A549 (cell line): ENCODE results near the gene TAL2. TPM values are rescaled to one million over a fixed set of nuclear protein-coding genes. Genes with fewer than 3 reads are reported as not detected.

Experiments used
- ATAC-seq, 2 experiments: fragments of 200-7000 bp in 1 of 2; fragments of >200 bp in 1 of 2; cut with Nextera tagmentation in 1 of 2; cut with Tn5 transposase in 1 of 2; 3 replicates each; pipeline versions ENCODE4 v1.8.0 to v1.9.1; 2018 to 2020; ENCODE audit warnings: mild to moderate bottlenecking in 1 of 2, moderate library complexity in 1 of 2
- CTCF ChIA-PET: fragments of 300-600 bp; sonication (Branson Sonifier 250); formaldehyde crosslinking; extraction: SDS; loops from one replicate; lab custom pipeline; 2021; ENCODE audit warnings: antibody characterized with exemption, inconsistent platforms; lab: Yijun Ruan, JAX
- POLR2A ChIA-PET: fragments of 350-600 bp; formaldehyde crosslinking; extraction: SDS; loops from one replicate; lab custom pipeline; 2021; ENCODE audit warnings: antibody characterized with exemption, inconsistent platforms; lab: Yijun Ruan, JAX
- DNase-seq, 2 experiments: peaks; one replicate each; pipeline versions ENCODE4 v3.0.0 to v3.0.0-alpha.2; 2011 to 2016; ENCODE audit warnings: low read depth in 1 of 2, low spot score in 1 of 2
- FAIRE-seq: peaks from 2 replicates; lab custom pipeline; 2011; peaks lifted over from hg19 to GRCh38; lab: Jason Lieb, UNC
- H3K27ac ChIP-seq, 2 experiments: fragments of >200 bp; sonication (Bioruptor Twin); formaldehyde crosslinking; 3 replicates each; pipeline ENCODE4 v1.5.1; 2016 to 2017
- H3K4me1 ChIP-seq: fragments of >200 bp; sonication (Bioruptor Twin); formaldehyde crosslinking; 3 replicates; pipeline ENCODE4 v1.6.1; 2016
- H3K4me2 ChIP-seq: fragments of >200 bp; sonication (Bioruptor Twin); formaldehyde crosslinking; 3 replicates; pipeline ENCODE4 v1.6.1; 2016
- H3K4me3 ChIP-seq: fragments of >200 bp; sonication (Bioruptor Twin); formaldehyde crosslinking; 3 replicates; pipeline ENCODE4 v1.5.1; 2016
- H3K9me3 ChIP-seq: fragments of >200 bp; sonication (Bioruptor Twin); formaldehyde crosslinking; 3 replicates; pipeline ENCODE4 v1.6.1; 2016
- CBX8 ChIP-seq: fragments of 200-600 bp; sonication (generic); IDR thresholded peaks from 2 replicates; pipeline ENCODE4 v1.6.1; 2016
- CTCF ChIP-seq: fragments of >200 bp; sonication (Bioruptor Twin); formaldehyde crosslinking; IDR thresholded peaks from 3 replicates; pipeline ENCODE4 v1.5.1; 2016
- FOSB ChIP-seq: fragments of 250-450 bp; sonication (Bioruptor Pico); IDR thresholded peaks from 2 replicates; pipeline ENCODE4 v1.5.0; 2020; ENCODE audit warnings: mild to moderate bottlenecking, moderate library complexity
- FOSL2 ChIP-seq, 2 experiments: fragments of 450-650 bp in 1 of 2; fragments of >200 bp in 1 of 2; sonication (Bioruptor Twin) in 1 of 2; formaldehyde crosslinking; IDR thresholded peaks; 2 replicates each; pipeline versions ENCODE4 v1.5.0 to v1.6.1; 2016 to 2020; ENCODE audit warnings: mild to moderate bottlenecking in 1 of 2, moderate library complexity in 1 of 2
- HDAC2 ChIP-seq: fragments of 200-600 bp; sonication (generic); IDR thresholded peaks from 2 replicates; pipeline ENCODE4 v1.6.1; 2016
- HOXB5 ChIP-seq: fragments of 250-450 bp; sonication (Bioruptor Pico); IDR thresholded peaks from 2 replicates; pipeline ENCODE4 v1.5.0; 2020; ENCODE audit warnings: mild to moderate bottlenecking, moderate library complexity
- NR3C1 ChIP-seq: fragments of >200 bp; sonication (Bioruptor Twin); formaldehyde crosslinking; IDR thresholded peaks from 3 replicates; pipeline ENCODE4 v1.6.1; 2017
- RAD21 ChIP-seq, 2 experiments: fragments of >200 bp in 1 of 2; sonication (Bioruptor Twin) in 1 of 2; formaldehyde crosslinking in 1 of 2; IDR thresholded peaks in 1 of 2; conservative IDR thresholded peaks in 1 of 2; 2 replicates in 1 of 2; 3 replicates in 1 of 2; pipeline ENCODE4 v1.6.1; 2012 to 2018; ENCODE audit warnings: inconsistent platforms in 1 of 2
- RFX5 ChIP-seq: fragments of 450-650 bp; IDR thresholded peaks from 2 replicates; pipeline ENCODE4 v1.7.1; 2014; ENCODE audit warnings: antibody characterized with exemption, mild to moderate bottlenecking, moderate library complexity
- SREBF2 ChIP-seq: fragments of 450-650 bp; IDR thresholded peaks from 2 replicates; pipeline ENCODE4 v1.6.1; 2014; ENCODE audit warnings: mild to moderate bottlenecking, moderate library complexity
- TP53 ChIP-seq: fragments of 250-450 bp; sonication (Bioruptor Pico); IDR thresholded peaks from 2 replicates; pipeline ENCODE4 v1.5.0; 2021; ENCODE audit warnings: mild to moderate bottlenecking, moderate library complexity
- WGBS: methylation state at CpG from one replicate; pipeline ENCODE4 v1.1.6; 2017; ENCODE audit errors: missing lambda C conversion rate; 5-methylcytosine and 5-hydroxymethylcytosine counted together
- polyA plus RNA-seq, 4 experiments: library from polyadenylated mRNA; depleted of rRNA in 3 of 4; stranded (reverse); fragments of >200 nt; fragmentation: RNase III in 1 of 4; extraction: RNeasy Plus Mini Kit Qiagen cat#74134 plus additional on column Dnase treatment in 1 of 4; gene quantifications; 2 replicates in 3 of 4; 3 replicates in 1 of 4; pipeline ENCODE4 v1.2.3, GENCODE V29; 2011 to 2017
- TF ChIP-seq, protein P1 (sequence below): fragments of >200 bp; sonication (Bioruptor Twin); formaldehyde crosslinking; IDR thresholded peaks from 2 replicates; pipeline ENCODE4 v1.6.1; 2016
- TF ChIP-seq, protein P2 (sequence below): fragments of 150-350 bp; IDR thresholded peaks from 2 replicates; pipeline ENCODE4 v1.6.1; 2014; ENCODE audit warnings: low read depth, mild to moderate bottlenecking, low read length
- TF ChIP-seq, protein P3 (sequence below): fragments of 200-600 bp; sonication (generic); IDR thresholded peaks from 2 replicates; pipeline ENCODE4 v1.6.1; 2016; ENCODE audit warnings: antibody characterized with exemption, mild to moderate bottlenecking, moderate library complexity
- TF ChIP-seq, protein P4 (sequence below): IDR thresholded peaks from 2 replicates; pipeline ENCODE4 v1.6.1; 2012

Gene TAL2
- polyA plus RNA-seq, 2 of the 4 experiments (the other 2 are of a cell fraction): 0.13 to 0.15 TPM

GRCh38 chr9:105646879-105647594 lies 15.2 kb upstream of the TAL2 start (continued):
- TF ChIP-seq FOSL2 (IDR thresholded peaks at IDR 0.05): no peak
- TF ChIP-seq FOSL2 (CRISPR knock-in tag; IDR thresholded peaks at IDR 0.05): no peak
- no peak for TF ChIP-seq RFX5
- no peak for TF ChIP-seq SREBF2

GRCh38 chr9:105647595-105648349 lies 14.5 kb upstream of the TAL2 start:
- FAIRE-seq: no peak
- ATAC-seq: no peak; a peak in 1 of 6 replicates
- DNase-seq: no peak
- no peaks in the 10 kb centered on the region for H3K9me3 ChIP-seq
- no peak overlapping the region for H3K4me2 ChIP-seq
- no peak overlapping the region for H3K4me3 ChIP-seq
- 80% methylated on average over 12 of the region's 12 CpGs for WGBS
- CTCF ChIA-PET: interaction anchor here (1.2 to 2.6 kb wide), 2 partner anchors 9 to 10 kb away, joined by 3 to 9 read pairs; no protein-coding TSS in a partner anchor
- H3K27ac ChIP-seq: no peak overlapping the region
- TF ChIP-seq NR3C1 (no peak), CBX8 (no peak), FOSB (CRISPR knock-in tag) (no peak), RAD21 (conservative IDR thresholded peaks at IDR 0.05 in 1 of 2, IDR thresholded peaks at IDR 0.05 in 1 of 2) (no peak), CTCF (no peak), TP53 (CRISPR knock-in tag) (no peak), HOXB5 (CRISPR knock-in tag) (no peak), HDAC2 (no peak), RFX5 (no peak), FOSL2 (IDR thresholded peaks at IDR 0.05) (no peak), FOSL2 (CRISPR knock-in tag; IDR thresholded peaks at IDR 0.05) (no peak)
- TF ChIP-seq, protein P1, sequence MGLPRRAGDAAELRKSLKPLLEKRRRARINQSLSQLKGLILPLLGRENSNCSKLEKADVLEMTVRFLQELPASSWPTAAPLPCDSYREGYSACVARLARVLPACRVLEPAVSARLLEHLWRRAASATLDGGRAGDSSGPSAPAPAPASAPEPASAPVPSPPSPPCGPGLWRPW: no peak
- TF ChIP-seq, protein P2, sequence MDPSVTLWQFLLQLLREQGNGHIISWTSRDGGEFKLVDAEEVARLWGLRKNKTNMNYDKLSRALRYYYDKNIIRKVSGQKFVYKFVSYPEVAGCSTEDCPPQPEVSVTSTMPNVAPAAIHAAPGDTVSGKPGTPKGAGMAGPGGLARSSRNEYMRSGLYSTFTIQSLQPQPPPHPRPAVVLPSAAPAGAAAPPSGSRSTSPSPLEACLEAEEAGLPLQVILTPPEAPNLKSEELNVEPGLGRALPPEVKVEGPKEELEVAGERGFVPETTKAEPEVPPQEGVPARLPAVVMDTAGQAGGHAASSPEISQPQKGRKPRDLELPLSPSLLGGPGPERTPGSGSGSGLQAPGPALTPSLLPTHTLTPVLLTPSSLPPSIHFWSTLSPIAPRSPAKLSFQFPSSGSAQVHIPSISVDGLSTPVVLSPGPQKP: no peak
- TF ChIP-seq, protein P3, sequence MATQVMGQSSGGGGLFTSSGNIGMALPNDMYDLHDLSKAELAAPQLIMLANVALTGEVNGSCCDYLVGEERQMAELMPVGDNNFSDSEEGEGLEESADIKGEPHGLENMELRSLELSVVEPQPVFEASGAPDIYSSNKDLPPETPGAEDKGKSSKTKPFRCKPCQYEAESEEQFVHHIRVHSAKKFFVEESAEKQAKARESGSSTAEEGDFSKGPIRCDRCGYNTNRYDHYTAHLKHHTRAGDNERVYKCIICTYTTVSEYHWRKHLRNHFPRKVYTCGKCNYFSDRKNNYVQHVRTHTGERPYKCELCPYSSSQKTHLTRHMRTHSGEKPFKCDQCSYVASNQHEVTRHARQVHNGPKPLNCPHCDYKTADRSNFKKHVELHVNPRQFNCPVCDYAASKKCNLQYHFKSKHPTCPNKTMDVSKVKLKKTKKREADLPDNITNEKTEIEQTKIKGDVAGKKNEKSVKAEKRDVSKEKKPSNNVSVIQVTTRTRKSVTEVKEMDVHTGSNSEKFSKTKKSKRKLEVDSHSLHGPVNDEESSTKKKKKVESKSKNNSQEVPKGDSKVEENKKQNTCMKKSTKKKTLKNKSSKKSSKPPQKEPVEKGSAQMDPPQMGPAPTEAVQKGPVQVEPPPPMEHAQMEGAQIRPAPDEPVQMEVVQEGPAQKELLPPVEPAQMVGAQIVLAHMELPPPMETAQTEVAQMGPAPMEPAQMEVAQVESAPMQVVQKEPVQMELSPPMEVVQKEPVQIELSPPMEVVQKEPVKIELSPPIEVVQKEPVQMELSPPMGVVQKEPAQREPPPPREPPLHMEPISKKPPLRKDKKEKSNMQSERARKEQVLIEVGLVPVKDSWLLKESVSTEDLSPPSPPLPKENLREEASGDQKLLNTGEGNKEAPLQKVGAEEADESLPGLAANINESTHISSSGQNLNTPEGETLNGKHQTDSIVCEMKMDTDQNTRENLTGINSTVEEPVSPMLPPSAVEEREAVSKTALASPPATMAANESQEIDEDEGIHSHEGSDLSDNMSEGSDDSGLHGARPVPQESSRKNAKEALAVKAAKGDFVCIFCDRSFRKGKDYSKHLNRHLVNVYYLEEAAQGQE: no peak
- TF ChIP-seq, protein P4, sequence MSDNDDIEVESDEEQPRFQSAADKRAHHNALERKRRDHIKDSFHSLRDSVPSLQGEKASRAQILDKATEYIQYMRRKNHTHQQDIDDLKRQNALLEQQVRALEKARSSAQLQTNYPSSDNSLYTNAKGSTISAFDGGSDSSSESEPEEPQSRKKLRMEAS: no peak
- POLR2A ChIA-PET: no interaction called here
- H3K4me1 ChIP-seq: no peaks in the 10 kb centered on the region
